Measurements from ENCODE around the gene CCDC106.

The CCDC106 gene

DNA sequence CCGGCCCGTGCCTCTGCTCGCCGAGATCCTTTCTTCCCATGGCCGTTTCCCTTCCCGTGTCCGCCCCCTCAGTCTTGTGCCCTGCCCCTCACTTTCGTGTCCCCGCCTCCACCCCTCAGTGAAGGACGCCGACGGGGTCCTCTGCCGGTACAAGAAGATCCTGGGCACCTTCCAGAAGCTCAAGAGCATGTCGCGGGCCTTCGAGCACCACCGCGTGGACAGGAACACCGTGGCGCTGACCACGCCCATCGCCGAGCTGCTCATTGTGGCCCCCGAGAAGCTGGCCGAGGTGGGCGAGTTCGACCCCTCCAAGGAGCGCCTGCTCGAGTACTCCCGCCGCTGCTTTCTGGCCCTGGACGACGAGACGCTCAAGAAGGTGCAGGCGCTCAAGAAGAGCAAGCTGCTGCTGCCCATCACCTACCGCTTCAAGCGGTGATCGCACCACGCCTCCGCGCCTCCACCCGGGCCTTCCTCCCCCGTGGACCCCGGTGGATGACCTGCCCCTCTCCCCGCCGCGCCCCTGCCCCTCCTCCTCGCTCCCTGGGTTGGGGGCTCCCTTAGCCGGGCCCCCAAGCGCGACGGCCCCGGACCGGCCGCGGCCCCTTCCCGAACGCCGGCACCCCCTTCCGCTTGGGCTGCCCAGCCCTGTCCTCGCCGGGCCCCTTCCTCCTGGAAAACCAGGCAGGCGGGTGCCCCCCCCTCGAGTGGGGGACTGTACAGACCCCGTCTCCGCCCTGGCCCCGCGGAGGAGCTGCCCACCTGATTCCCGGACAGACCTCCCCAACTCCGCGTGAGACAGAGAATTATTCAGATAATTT is 4.5 kb downstream of the CCDC106 start:
- TF ChIP-seq, protein P1, sequence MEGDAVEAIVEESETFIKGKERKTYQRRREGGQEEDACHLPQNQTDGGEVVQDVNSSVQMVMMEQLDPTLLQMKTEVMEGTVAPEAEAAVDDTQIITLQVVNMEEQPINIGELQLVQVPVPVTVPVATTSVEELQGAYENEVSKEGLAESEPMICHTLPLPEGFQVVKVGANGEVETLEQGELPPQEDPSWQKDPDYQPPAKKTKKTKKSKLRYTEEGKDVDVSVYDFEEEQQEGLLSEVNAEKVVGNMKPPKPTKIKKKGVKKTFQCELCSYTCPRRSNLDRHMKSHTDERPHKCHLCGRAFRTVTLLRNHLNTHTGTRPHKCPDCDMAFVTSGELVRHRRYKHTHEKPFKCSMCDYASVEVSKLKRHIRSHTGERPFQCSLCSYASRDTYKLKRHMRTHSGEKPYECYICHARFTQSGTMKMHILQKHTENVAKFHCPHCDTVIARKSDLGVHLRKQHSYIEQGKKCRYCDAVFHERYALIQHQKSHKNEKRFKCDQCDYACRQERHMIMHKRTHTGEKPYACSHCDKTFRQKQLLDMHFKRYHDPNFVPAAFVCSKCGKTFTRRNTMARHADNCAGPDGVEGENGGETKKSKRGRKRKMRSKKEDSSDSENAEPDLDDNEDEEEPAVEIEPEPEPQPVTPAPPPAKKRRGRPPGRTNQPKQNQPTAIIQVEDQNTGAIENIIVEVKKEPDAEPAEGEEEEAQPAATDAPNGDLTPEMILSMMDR (conservative IDR thresholded peaks at IDR 0.05) = no peak
- H3K27ac ChIP-seq = peak overlapping the region; percentile 100

DNA sequence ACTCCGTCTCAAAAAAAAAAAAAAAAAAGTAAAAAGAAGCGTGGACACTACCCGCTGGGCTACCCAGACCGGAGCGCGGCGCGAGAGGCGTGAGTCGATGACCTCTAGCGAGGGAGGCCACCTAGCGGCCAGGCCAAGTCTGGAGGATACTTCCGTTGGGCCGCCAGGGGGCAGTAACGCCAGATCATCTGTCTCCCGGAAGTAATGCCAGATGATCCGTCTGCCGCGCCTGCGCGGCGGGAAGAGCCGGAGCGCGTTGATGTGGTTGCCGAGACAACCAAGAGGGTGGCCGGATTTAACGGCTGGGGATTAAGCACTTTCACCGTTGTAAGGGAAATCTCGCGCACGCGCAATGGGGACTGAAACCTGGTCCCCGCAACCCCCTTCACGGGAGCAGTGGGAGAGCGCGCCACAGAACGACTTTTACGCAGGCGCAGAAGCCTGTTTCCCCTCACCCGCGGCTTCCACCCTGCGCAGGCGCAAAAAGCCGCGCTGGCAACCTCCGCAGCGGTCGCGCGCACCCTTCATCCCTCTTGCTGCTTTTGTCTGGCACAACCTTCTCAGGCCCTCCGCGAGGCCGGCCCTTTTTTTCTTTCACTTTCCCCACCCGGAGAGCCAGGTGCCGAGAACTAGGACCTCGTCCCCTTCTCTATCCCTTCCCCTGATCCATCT is 5.8 kb downstream of the CCDC106 start:
- TF ChIP-seq, protein P1 (conservative IDR thresholded peaks at IDR 0.05) = peak; percentile 99
- H3K27ac ChIP-seq = peak overlapping the region; percentile 100

DNA sequence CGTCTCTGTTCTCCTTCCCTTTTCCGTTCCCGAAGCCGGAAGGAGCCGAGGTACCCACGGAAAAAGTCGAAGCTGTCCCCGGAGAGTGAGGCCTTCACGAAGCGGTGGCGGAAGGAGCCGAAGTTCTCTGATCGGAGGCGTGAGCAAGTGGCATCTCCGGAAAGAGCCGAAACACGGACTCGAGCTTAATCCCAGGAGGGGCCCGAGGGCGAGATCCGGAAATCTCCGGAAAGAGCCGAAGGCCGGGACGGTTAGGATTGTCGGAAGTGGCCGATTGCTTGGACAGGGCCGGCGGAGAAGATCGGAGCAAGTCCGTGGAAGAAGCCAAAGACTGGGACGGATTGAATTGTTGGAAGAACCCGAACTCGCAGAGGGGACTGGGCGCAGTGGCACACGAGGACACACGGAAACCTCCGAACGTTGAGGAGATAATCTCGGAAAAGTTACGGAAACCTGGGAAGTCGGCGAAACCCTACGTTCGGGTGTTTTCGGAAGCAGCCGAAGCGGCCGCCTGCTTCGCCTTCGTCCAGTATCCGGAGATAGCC is 6.4 kb downstream of the CCDC106 start:
- peak overlapping the region; percentile 100 for H3K27ac ChIP-seq
- TF ChIP-seq, protein P1 (conservative IDR thresholded peaks at IDR 0.05) = no peak

DNA sequence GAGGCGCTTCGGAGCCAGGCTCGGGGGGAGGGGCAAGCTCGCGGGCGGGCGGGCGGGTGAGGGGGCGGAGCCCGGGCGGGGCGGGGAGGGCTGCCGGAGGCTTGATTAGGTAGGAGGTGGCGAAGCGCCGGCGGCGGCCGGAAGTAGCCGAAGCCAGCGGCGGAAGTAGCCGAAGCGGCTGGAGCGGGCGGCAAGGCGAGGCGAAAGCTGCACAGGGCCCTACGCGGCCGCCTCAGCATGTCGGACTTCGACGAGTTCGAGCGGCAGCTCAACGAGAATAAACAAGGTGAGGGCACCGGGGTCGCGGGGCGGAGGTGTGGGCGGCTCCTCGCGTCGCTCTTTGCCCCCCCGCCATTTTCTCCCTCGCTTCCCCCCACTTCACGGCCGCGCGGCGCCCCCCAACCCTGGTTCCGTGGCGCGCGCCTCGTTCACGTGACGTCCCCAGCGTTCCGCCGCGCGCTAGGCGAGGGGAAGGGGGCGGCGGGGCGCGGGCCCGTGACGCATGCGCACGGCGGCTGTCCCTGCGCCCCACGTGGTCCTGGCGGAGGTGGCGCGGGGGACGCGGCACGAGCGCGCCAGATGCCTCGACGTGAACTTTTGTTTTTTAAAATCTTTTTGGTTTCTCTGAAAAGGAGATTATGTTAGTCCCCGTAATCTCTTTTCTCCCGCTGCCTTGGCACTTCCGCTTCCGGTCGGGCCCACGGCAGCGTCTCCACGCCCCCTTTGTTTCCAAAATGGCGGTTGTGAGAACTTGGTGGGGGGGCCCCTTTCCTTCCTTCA is 7.0 kb downstream of the CCDC106 start, which contains the start of gene U2AF2:
Gene U2AF2 (plus strand): TSS at position 168 of the 780 bp plus-strand sequence. CDS start 70 bp downstream, at position 238.
- TF ChIP-seq, protein P1 (conservative IDR thresholded peaks at IDR 0.05) = no peak
- peak within 1 kb of the TSS; percentile 100 for H3K27ac ChIP-seq

DNA sequence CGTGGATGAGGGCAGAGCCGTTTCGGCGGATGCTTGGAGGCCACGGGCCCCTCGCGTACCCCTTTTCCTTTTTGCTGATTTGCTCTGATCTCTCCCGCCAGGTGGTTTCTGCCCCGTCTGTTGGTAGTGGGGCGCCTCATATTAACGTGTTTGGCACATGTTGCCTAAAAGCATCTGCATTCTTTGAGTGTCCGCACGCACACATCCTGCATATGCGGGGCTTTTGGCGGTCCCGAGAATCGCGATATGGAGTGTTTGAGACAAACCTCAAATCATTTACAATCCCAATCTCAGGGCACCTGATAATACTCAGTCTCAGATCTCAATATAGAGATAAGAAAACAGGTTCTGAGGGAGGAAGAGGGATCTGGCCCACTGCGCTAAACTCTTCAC is 7.6 kb downstream of the CCDC106 start:
- TF ChIP-seq, protein P1 (conservative IDR thresholded peaks at IDR 0.05) = no peak
- H3K27ac ChIP-seq = peak overlapping the region; percentile 100

DNA sequence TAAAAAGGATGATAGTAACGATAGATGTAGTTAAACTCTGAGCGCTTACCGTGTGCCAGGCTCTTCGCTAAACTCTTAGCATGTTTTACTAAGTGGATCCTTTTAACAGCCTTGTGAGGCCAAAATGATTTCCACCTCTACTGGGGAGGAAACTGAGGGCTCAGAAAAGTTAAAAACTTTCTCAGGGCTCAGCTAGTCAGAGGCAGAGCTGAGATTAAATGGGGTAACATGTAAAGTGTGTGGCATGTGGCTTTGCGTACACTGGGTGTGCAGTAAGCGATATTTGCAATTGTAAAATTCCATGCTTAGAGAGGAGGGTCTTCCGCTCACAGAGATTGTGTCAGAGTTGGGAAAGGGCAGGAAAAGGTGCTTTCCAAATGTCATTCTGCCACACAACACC is 8.5 kb downstream of the CCDC106 start:
- TF ChIP-seq, protein P1 (conservative IDR thresholded peaks at IDR 0.05) = no peak
- peak overlapping the region; percentile 100 for H3K27ac ChIP-seq
